BE2C (cell line): ENCODE results near the gene GATAD1. TPM values are rescaled to one million over a fixed set of nuclear protein-coding genes. Genes with fewer than 3 reads are reported as not detected.

ENCODE experiments used
- DNase-seq: peaks from one replicate; pipeline ENCODE4 v3.0.0-alpha.2; 2020
- H3K27me3 ChIP-seq: fragments of 250-450 bp; sonication (Bioruptor Pico); 2 replicates; pipeline ENCODE4 v1.5.1; 2020; ENCODE audit warnings: mild to moderate bottlenecking
- H3K36me3 ChIP-seq: fragments of 250-450 bp; sonication (Bioruptor Pico); 2 replicates; pipeline ENCODE4 v1.5.1; 2020; ENCODE audit warnings: mild to moderate bottlenecking
- H3K4me1 ChIP-seq: fragments of 250-450 bp; sonication (Bioruptor Pico); 2 replicates; pipeline ENCODE4 v1.5.1; 2020
- H3K4me3 ChIP-seq: 2 replicates; pipeline ENCODE4 v1.5.1; 2011; ENCODE audit warnings: low read depth, low read length
- H3K9me3 ChIP-seq: fragments of 250-450 bp; sonication (Bioruptor Pico); 2 replicates; pipeline ENCODE4 v1.5.1; 2020
- CTCF ChIP-seq: IDR thresholded peaks from 2 replicates; pipeline ENCODE4 v1.5.1; 2012; ENCODE audit warnings: mild to moderate bottlenecking, low read depth, low read length
- polyA plus RNA-seq: library from polyadenylated mRNA; unstranded; fragments of >200 nt; gene quantifications from one replicate; pipeline ENCODE4 v1.2.1, GENCODE V29; 2012; ENCODE audit warnings: low read depth, missing spikeins; ENCODE audit not compliant: insufficient read length, insufficient read depth

Gene GATAD1
- polyA plus RNA-seq: 11.1 TPM

GRCh38 chr7:92447345-92448204 lies at the start of gene GATAD1:
TSS of gene GATAD1 (plus strand) at chr7:92447482. CDS start at chr7:92447730, 248 bp downstream.
- H3K4me3 ChIP-seq: peak within 1 kb of the TSS; percentile 89
- peaks cover 19% of the 10 kb centered on the region for H3K36me3 ChIP-seq
- no peaks in the 10 kb centered on the region for H3K4me1 ChIP-seq
- H3K9me3 ChIP-seq: no peaks in the 10 kb centered on the region
- DNase-seq: peak; percentile 94
- no peaks in the 10 kb centered on the region for H3K27me3 ChIP-seq
- TF ChIP-seq CTCF: peak; percentile 89; the same call in 1 of the 2 replicates

- Histone ChIP-seq H3K36me3 (peaks cover 15% of the 10 kb centered on the region), H3K27me3 (no peaks in the 10 kb centered on the region), H3K4me3 (no peak overlapping the region), H3K9me3 (no peaks in the 10 kb centered on the region), H3K4me1 (no peaks in the 10 kb centered on the region)
- no peak for DNase-seq
- TF ChIP-seq CTCF: no peak
Measured at GRCh38 chr7:92397542-92397941, 49.7 kb upstream of the GATAD1 start.

GRCh38 chr7:92400013-92400412 lies 47.3 kb upstream of the GATAD1 start:
- H3K36me3 ChIP-seq: peaks cover 15% of the 10 kb centered on the region
- H3K27me3 ChIP-seq: no peaks in the 10 kb centered on the region
- no peak overlapping the region for H3K4me3 ChIP-seq
- no peak for DNase-seq
- no peaks in the 10 kb centered on the region for H3K9me3 ChIP-seq
- TF ChIP-seq CTCF: no peak
- H3K4me1 ChIP-seq: no peaks in the 10 kb centered on the region

- H3K4me1 ChIP-seq: no peaks in the 10 kb centered on the region
- TF ChIP-seq CTCF: no peak
- H3K36me3 ChIP-seq: peaks cover 10% of the 10 kb centered on the region
- H3K9me3 ChIP-seq: no peaks in the 10 kb centered on the region
- no peak overlapping the region for H3K4me3 ChIP-seq
- no peak for DNase-seq
- H3K27me3 ChIP-seq: no peaks in the 10 kb centered on the region
Measured at GRCh38 chr7:92402920-92403759, 44.1 kb upstream of the GATAD1 start.

- Histone ChIP-seq H3K4me3 (no peak overlapping the region), H3K36me3 (peaks cover 4% of the 10 kb centered on the region), H3K4me1 (no peaks in the 10 kb centered on the region), H3K9me3 (no peaks in the 10 kb centered on the region), H3K27me3 (no peaks in the 10 kb centered on the region)
- DNase-seq: no peak
- no peak for TF ChIP-seq CTCF
Measured at GRCh38 chr7:92403760-92404074, 43.6 kb upstream of the GATAD1 start.
